ENCODE data around the gene BEST1. TPM values are rescaled to one million over a fixed set of nuclear protein-coding genes. Genes with fewer than 3 reads are reported as not detected.
A peak's percentile ranks its signal among the peaks of the same experiment; 100 is the strongest.

BEST1 gene
- total and polyA plus RNA-seq, 2 of the 13 experiments (the other 11 are each of a cell fraction or from before 2014, with no cell fraction given), result 0.09 to 0.65 TPM

- TF ChIP-seq TEF (CRISPR knock-in tag; IDR thresholded peaks at IDR 0.05) (no peak), THAP7 (CRISPR knock-in tag; IDR thresholded peaks at IDR 0.05) (no peak), ZNF879 (CRISPR knock-in tag; IDR thresholded peaks at IDR 0.05) (no peak), RBM39 (IDR thresholded peaks at IDR 0.05; ENCODE audit: low read depth, low read length, poor library complexity, severe bottlenecking) (peak; percentile 48), HOXA7 (CRISPR knock-in tag; IDR thresholded peaks at IDR 0.05) (no peak), ATAD3A (CRISPR knock-in tag; IDR thresholded peaks at IDR 0.05) (no peak), ZNF646 (CRISPR knock-in tag; IDR thresholded peaks at IDR 0.05) (no peak), ATF7 (IDR thresholded peaks at IDR 0.05) (peak; percentile 67; the same call in 1 of the 2 replicates), ATF7 (CRISPR knock-in tag; IDR thresholded peaks at IDR 0.05) (peak; percentile 14; the same call in 1 of the 2 replicates), PAX8 (CRISPR knock-in tag; IDR thresholded peaks at IDR 0.05; ENCODE audit: borderline replicate concordance) (peak; percentile 80; the same call in 1 of the 2 replicates), REL (CRISPR knock-in tag; conservative IDR thresholded peaks at IDR 0.05) (no peak), ZNF10 (CRISPR knock-in tag; IDR thresholded peaks at IDR 0.05; ENCODE audit: borderline replicate concordance, low read depth) (no peak), HOXA3 (CRISPR knock-in tag; IDR thresholded peaks at IDR 0.05) (peak; percentile 73; the same call in 1 of the 2 replicates), ZNF281 (CRISPR knock-in tag; IDR thresholded peaks at IDR 0.05; ENCODE audit: borderline replicate concordance) (peak; percentile 48; the same call in 1 of the 2 replicates), ZNF432 (CRISPR knock-in tag; IDR thresholded peaks at IDR 0.05; ENCODE audit: borderline replicate concordance) (0 out of 2 replicates have a peak, but pooled peaks have one; percentile 56), PAF1 (CRISPR knock-in tag; IDR thresholded peaks at IDR 0.05) (no peak), GATAD1 (CRISPR knock-in tag; IDR thresholded peaks at IDR 0.05) (peak; percentile 68), MEF2D (CRISPR knock-in tag; IDR thresholded peaks at IDR 0.05) (peak; percentile 88; the same call in 1 of the 2 replicates)
Measured at GRCh38 chr11:61972672-61973475, 22.7 kb downstream of the BEST1 start (continued).
